ENCODE data around the gene F12. TPM values are rescaled to one million over a fixed set of nuclear protein-coding genes. Genes with fewer than 3 reads are reported as not detected.

Gene F12
- total RNA-seq, result 7.5 and 8.3 TPM in 2 replicates

GRCh38 chr5:177409043-177409801 lies at the start of gene F12:
Gene F12 (minus strand): TSS chr5:177409564. CDS start chr5:177409527, 37 bp downstream.

GRCh38 chr5:177446200-177447065 lies 37.1 kb upstream of the F12 start, which contains the start of gene PRR7:
Gene PRR7 (plus strand): TSS chr5:177446814. CDS start chr5:177455068, 8,254 bp downstream.

GRCh38 chr5:177426566-177427210 lies 17.3 kb upstream of the F12 start, which contains the start of gene GRK6:
Gene GRK6 (plus strand): TSS chr5:177426676. CDS start chr5:177426846, 170 bp downstream.

GRCh38 chr5:177399997-177400868 lies 9.1 kb downstream of the F12 start, which contains the start of gene PFN3:
Gene PFN3 (minus strand): TSS chr5:177400661. CDS start chr5:177400576, 85 bp downstream.

GRCh38 chr5:177384134-177384533 lies 25.2 kb downstream of the F12 start, which contains the start of gene SLC34A1:
Gene SLC34A1 (plus strand): TSS chr5:177384434. CDS start chr5:177385742, 1,308 bp downstream.

GRCh38 chr5:177357459-177358351 lies 51.7 kb downstream of the F12 start, which contains the start of gene RGS14:
Gene RGS14 (plus strand): TSS chr5:177357924. CDS start chr5:177358025, 101 bp downstream.

Other genes starting within 250 kb of the F12 start
- 10.7 and 12.6 TPM in 2 replicates for gene RAB24, start 105.8 kb downstream of the F12 start, total RNA-seq
- 154 and 208 TPM in 2 replicates for gene PRELID1, start 105.8 kb downstream of the F12 start, total RNA-seq
- gene MXD3, start 97.7 kb downstream of the F12 start, total RNA-seq, result 4.7 and 28.7 TPM in 2 replicates
- gene LMAN2, start 57.9 kb downstream of the F12 start, total RNA-seq, result 258 and 315 TPM in 2 replicates
- 15.5 and 17.8 TPM in 2 replicates for gene RGS14, start 51.6 kb downstream of the F12 start, total RNA-seq
- not detected in 2 replicates for gene SLC34A1, start 25.1 kb downstream of the F12 start, total RNA-seq
- gene PFN3, start 8.9 kb downstream of the F12 start, total RNA-seq, result not detected in 2 replicates
- gene GRK6, start 17.1 kb upstream of the F12 start, total RNA-seq, result 42.3 and 51.4 TPM in 2 replicates
- gene PRR7, start 37.2 kb upstream of the F12 start, total RNA-seq, result 22.4 and 35.6 TPM in 2 replicates
- gene DBN1, start 64.1 kb upstream of the F12 start, total RNA-seq, result 106 and 126 TPM in 2 replicates
- 157 and 206 TPM in 2 replicates for gene PDLIM7, start 88.0 kb upstream of the F12 start, total RNA-seq
- 0.53 and 0.55 TPM in 2 replicates for gene DOK3, start 100.3 kb upstream of the F12 start, total RNA-seq
- 82.1 and 121 TPM in 2 replicates for gene DDX41, start 107.4 kb upstream of the F12 start, total RNA-seq
- 16.0 and 19.3 TPM in 2 replicates for gene FAM193B, start 145.0 kb upstream of the F12 start, total RNA-seq
- gene TMED9, start 182.6 kb upstream of the F12 start, total RNA-seq, result 171 and 185 TPM in 2 replicates
- gene B4GALT7, start 190.6 kb upstream of the F12 start, total RNA-seq, result 34.1 and 40.7 TPM in 2 replicates

All from hair follicular keratinocyte (primary cell).